ENCODE measurements around the gene FMN2. TPM values are rescaled to one million over a fixed set of nuclear protein-coding genes. Genes with fewer than 3 reads are reported as not detected.

Gene FMN2
- total RNA-seq, 1 experiment from 2014 or later, result 0.59 TPM

- TF ChIP-seq, protein P1, sequence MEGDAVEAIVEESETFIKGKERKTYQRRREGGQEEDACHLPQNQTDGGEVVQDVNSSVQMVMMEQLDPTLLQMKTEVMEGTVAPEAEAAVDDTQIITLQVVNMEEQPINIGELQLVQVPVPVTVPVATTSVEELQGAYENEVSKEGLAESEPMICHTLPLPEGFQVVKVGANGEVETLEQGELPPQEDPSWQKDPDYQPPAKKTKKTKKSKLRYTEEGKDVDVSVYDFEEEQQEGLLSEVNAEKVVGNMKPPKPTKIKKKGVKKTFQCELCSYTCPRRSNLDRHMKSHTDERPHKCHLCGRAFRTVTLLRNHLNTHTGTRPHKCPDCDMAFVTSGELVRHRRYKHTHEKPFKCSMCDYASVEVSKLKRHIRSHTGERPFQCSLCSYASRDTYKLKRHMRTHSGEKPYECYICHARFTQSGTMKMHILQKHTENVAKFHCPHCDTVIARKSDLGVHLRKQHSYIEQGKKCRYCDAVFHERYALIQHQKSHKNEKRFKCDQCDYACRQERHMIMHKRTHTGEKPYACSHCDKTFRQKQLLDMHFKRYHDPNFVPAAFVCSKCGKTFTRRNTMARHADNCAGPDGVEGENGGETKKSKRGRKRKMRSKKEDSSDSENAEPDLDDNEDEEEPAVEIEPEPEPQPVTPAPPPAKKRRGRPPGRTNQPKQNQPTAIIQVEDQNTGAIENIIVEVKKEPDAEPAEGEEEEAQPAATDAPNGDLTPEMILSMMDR (conservative IDR thresholded peaks at IDR 0.05), result no peak
- WGBS (ENCODE audit: extremely low coverage, insufficient read length, low lambda C conversion rate), result no CpG with 5 or more reads among the region's 4 CpGs
Measured at GRCh38 chr1:240188139-240188538, 96.5 kb downstream of the FMN2 start.

More at GRCh38 chr1:240188139-240188538, 96.5 kb downstream of the FMN2 start:
- no peak overlapping the region for H4K8ac ChIP-seq (replicated peaks; ENCODE audit: insufficient read length, low read depth, low read length)
- no peak overlapping the region for H4K5ac ChIP-seq (ENCODE audit: insufficient read length, low read depth, low read length)
- no peaks in the 10 kb centered on the region for H3K36me3 Mint-ChIP-seq (ENCODE audit: insufficient read depth in 1 of 3, low read depth in 3 of 3)
- peaks cover 10 to 14% of the 10 kb centered on the region in 2 experiments for H3K4me1 Mint-ChIP-seq
- no peaks in the 10 kb centered on the region for H3K4me1 ChIP-seq (ENCODE audit: insufficient read depth, low read length)
- no peak overlapping the region for H2BK15ac ChIP-seq (ENCODE audit: low read depth, low read length)
- no peaks in the 10 kb centered on the region for H3K9me3 Mint-ChIP-seq
- no peaks in the 10 kb centered on the region for H3K79me2 ChIP-seq (ENCODE audit: insufficient read depth, low read length)
- H3K79me1 ChIP-seq (ENCODE audit: insufficient read depth, low read depth, low read length, poor library complexity, severe bottlenecking), result no peaks in the 10 kb centered on the region
- H3K14ac ChIP-seq (ENCODE audit: insufficient read depth, low read length), result no peak overlapping the region
- no peak overlapping the region for H3T11ph ChIP-seq (ENCODE audit: low read length)
- no peak overlapping the region for H3K18ac ChIP-seq (ENCODE audit: insufficient read length, low read depth, low read length)
- no peaks in the 10 kb centered on the region for H3K27me3 ChIP-seq (ENCODE audit: insufficient read depth, low read length)
- no peaks in the 10 kb centered on the region for H4K20me1 ChIP-seq (ENCODE audit: control insufficient read depth, insufficient read depth, insufficient read length)
- H3K23me2 ChIP-seq (ENCODE audit: insufficient read length, low read depth, low read length, poor library complexity, severe bottlenecking), result no peaks in the 10 kb centered on the region
- H2BK20ac ChIP-seq (ENCODE audit: low read depth, low read length, poor library complexity, severe bottlenecking), result no peak overlapping the region
- H3K23ac ChIP-seq (ENCODE audit: insufficient read length, low read depth, low read length), result no peak overlapping the region
- H2AFZ ChIP-seq (ENCODE audit: low read length), result no peak overlapping the region
- H2BK120ac ChIP-seq (ENCODE audit: low read depth, low read length, poor library complexity, severe bottlenecking), result no peak overlapping the region
- no peak overlapping the region for H3K27ac ChIP-seq (ENCODE audit: insufficient read length, low read depth, low read length)
- no peaks in the 10 kb centered on the region for H3K9me3 ChIP-seq (ENCODE audit: control insufficient read depth, low read depth, low read length)
- no peak overlapping the region for H3K56ac ChIP-seq (ENCODE audit: insufficient read length, low read depth, low read length)
- no peak for DNase-seq
- no peak overlapping the region for H3K4ac ChIP-seq (ENCODE audit: low read depth, low read length)
- no peak overlapping the region for H2BK12ac ChIP-seq (ENCODE audit: insufficient read length, low read depth, low read length)
- no peak overlapping the region for H4K91ac ChIP-seq (ENCODE audit: insufficient read length, low read depth, low read length)
- H2BK5ac ChIP-seq (ENCODE audit: insufficient read length, low read length), result no peak overlapping the region
- no peak overlapping the region for H3K4me3 Mint-ChIP-seq
- H3K4me2 ChIP-seq (ENCODE audit: insufficient read depth, insufficient read length, low read length), result no peak overlapping the region
- no peak overlapping the region for H3K9ac ChIP-seq (ENCODE audit: extremely low read depth, insufficient read length, low read length)
- H3K27ac Mint-ChIP-seq, result no peak overlapping the region
- H3K27me3 Mint-ChIP-seq (ENCODE audit: low read depth), result peaks cover 6% of the 10 kb centered on the region
- no peak overlapping the region for H2AK5ac ChIP-seq (ENCODE audit: insufficient read length, low read length)
